NCI-H1930 (cell line): ENCODE results near the gene SLC25A24.
"Not testable (repeated sequence)": the region's sequence is repeated elsewhere in the genome, so short reads cannot be mapped to it uniquely, and the experiment has no call there.

Experiments
- DNase-seq, 2 experiments: peaks; one replicate each; lab custom pipeline; 2025; lab: John Stamatoyannopoulos, UW

SLC25A24 gene

GRCh38 chr1:108199781-108200686, at the start of gene SLC25A24:
TSS of gene SLC25A24 (minus strand) at chr1:108200343. CDS start at chr1:108200138, 205 bp downstream.
- DNase-seq, result peak; percentile 51 to 66

- DNase-seq, result not testable (repeated sequence)
Measured at GRCh38 chr1:108243976-108244375, 43.8 kb upstream of the SLC25A24 start, which contains the start of gene NBPF4. TSS of gene NBPF4 (minus strand) at chr1:108244076. CDS start at chr1:108243761, 315 bp downstream.

- not testable (repeated sequence) for DNase-seq
Measured at GRCh38 chr1:108239426-108239825, 39.3 kb upstream of the SLC25A24 start.

- not testable (repeated sequence) for DNase-seq
Measured at GRCh38 chr1:108235308-108235707, 35.2 kb upstream of the SLC25A24 start.

GRCh38 chr1:108232183-108232582, 32.0 kb upstream of the SLC25A24 start:
- not testable (repeated sequence) for DNase-seq

GRCh38 chr1:108229976-108230375, 29.8 kb upstream of the SLC25A24 start:
- not testable (repeated sequence) for DNase-seq

- DNase-seq, result not testable (repeated sequence)
Measured at GRCh38 chr1:108227772-108228171, 27.6 kb upstream of the SLC25A24 start.

GRCh38 chr1:108226855-108227254, 26.7 kb upstream of the SLC25A24 start:
- DNase-seq, result not testable (repeated sequence)

- DNase-seq, result not testable (repeated sequence)
Measured at GRCh38 chr1:108223226-108223625, 23.1 kb upstream of the SLC25A24 start.

- DNase-seq, result not testable (repeated sequence)
Measured at GRCh38 chr1:108217515-108218174, 17.5 kb upstream of the SLC25A24 start.

- not testable (repeated sequence) for DNase-seq
Measured at GRCh38 chr1:108217007-108217406, 16.9 kb upstream of the SLC25A24 start.

GRCh38 chr1:108216028-108216890, 16.1 kb upstream of the SLC25A24 start:
- not testable (repeated sequence) for DNase-seq

GRCh38 chr1:108214641-108215465, 14.7 kb upstream of the SLC25A24 start:
- DNase-seq, result peak in 1 of 2 experiments; percentile 9

GRCh38 chr1:108211014-108211413, 10.9 kb upstream of the SLC25A24 start:
- DNase-seq, result no peak

GRCh38 chr1:108209456-108210108, 9.4 kb upstream of the SLC25A24 start:
- DNase-seq, result no peak

- no peak for DNase-seq
Measured at GRCh38 chr1:108208724-108209446, 8.7 kb upstream of the SLC25A24 start.

GRCh38 chr1:108203582-108203981, 3.4 kb upstream of the SLC25A24 start:
- DNase-seq, result not testable (repeated sequence)

GRCh38 chr1:108201687-108202086, 1.5 kb upstream of the SLC25A24 start:
- no peak for DNase-seq

- DNase-seq, result peak in 1 of 2 experiments; percentile 21
Measured at GRCh38 chr1:108200687-108201051, 526 bp upstream of the SLC25A24 start.
